8988T (cell line): ENCODE measurements around the gene LMBR1.
"Not testable (repeated sequence)": the region's sequence is repeated elsewhere in the genome, so short reads cannot be mapped to it uniquely, and the experiment has no call there.

Source experiments
- DNase-seq: peaks from one replicate; pipeline ENCODE4 v3.0.0; 2011

Gene LMBR1

GRCh38 chr7:156843582-156843981 lies 49.4 kb downstream of the LMBR1 start:
- DNase-seq: not testable (repeated sequence)

- no peak for DNase-seq
Observed at GRCh38 chr7:156843157-156843556, 49.8 kb downstream of the LMBR1 start.

GRCh38 chr7:156842740-156843140 lies 50.2 kb downstream of the LMBR1 start:
- no peak for DNase-seq

- no peak for DNase-seq
Observed at GRCh38 chr7:156842317-156842716, 50.7 kb downstream of the LMBR1 start.

- no peak for DNase-seq
Observed at GRCh38 chr7:156841497-156841896, 51.5 kb downstream of the LMBR1 start.

GRCh38 chr7:156840134-156840533 lies 52.8 kb downstream of the LMBR1 start:
- DNase-seq: no peak

GRCh38 chr7:156836443-156836842 lies 56.5 kb downstream of the LMBR1 start:
- no peak for DNase-seq

GRCh38 chr7:156834462-156834861 lies 58.5 kb downstream of the LMBR1 start:
- DNase-seq: no peak

GRCh38 chr7:156833312-156833711 lies 59.7 kb downstream of the LMBR1 start:
- DNase-seq: no peak

- DNase-seq: no peak
Observed at GRCh38 chr7:156832195-156832877, 60.6 kb downstream of the LMBR1 start.

GRCh38 chr7:156829669-156830336 lies 63.2 kb downstream of the LMBR1 start:
- no peak for DNase-seq

- no peak for DNase-seq
Observed at GRCh38 chr7:156827587-156828203, 65.3 kb downstream of the LMBR1 start.

- no peak for DNase-seq
Observed at GRCh38 chr7:156823435-156823834, 69.5 kb downstream of the LMBR1 start.

- DNase-seq: no peak
Observed at GRCh38 chr7:156820445-156821063, 72.4 kb downstream of the LMBR1 start.

GRCh38 chr7:156819733-156820295 lies 73.2 kb downstream of the LMBR1 start:
- no peak for DNase-seq

- DNase-seq: no peak
Observed at GRCh38 chr7:156818133-156818532, 74.8 kb downstream of the LMBR1 start.

- DNase-seq: no peak
Observed at GRCh38 chr7:156816943-156817572, 75.9 kb downstream of the LMBR1 start.

GRCh38 chr7:156811706-156812105 lies 81.3 kb downstream of the LMBR1 start:
- DNase-seq: no peak

GRCh38 chr7:156803656-156804055 lies 89.3 kb downstream of the LMBR1 start:
- not testable (repeated sequence) for DNase-seq

- no peak for DNase-seq
Observed at GRCh38 chr7:156802214-156802613, 90.8 kb downstream of the LMBR1 start.

- no peak for DNase-seq
Observed at GRCh38 chr7:156795415-156795814, 97.6 kb downstream of the LMBR1 start.

- no peak for DNase-seq
Observed at GRCh38 chr7:156793334-156793733, 99.6 kb downstream of the LMBR1 start.

GRCh38 chr7:156792611-156793010 lies 100.4 kb downstream of the LMBR1 start:
- no peak for DNase-seq
